GM04503 (cell line): Measurements from ENCODE around the gene RIOK3.
A peak's percentile ranks its signal among the peaks of the same experiment; 100 is the strongest.
"Not testable (repeated sequence)": the region's sequence is repeated elsewhere in the genome, so short reads cannot be mapped to it uniquely, and the experiment has no call there.

ENCODE experiments used
- DNase-seq: peaks from one replicate; pipeline ENCODE4 v3.0.0-alpha.2; 2012; ENCODE audit warnings: low read depth

RIOK3 gene

GRCh38 chr18:23452728-23453679 is at the start of gene RIOK3:
RIOK3 (plus strand) TSS chr18:23453287; CDS start chr18:23453440, 153 bp downstream.
- DNase-seq, result peak; percentile 88

- no peak for DNase-seq
Measured at GRCh38 chr18:23403310-23403709, 49.8 kb upstream of the RIOK3 start.

GRCh38 chr18:23405636-23406035 is 47.5 kb upstream of the RIOK3 start:
- DNase-seq, result no peak

GRCh38 chr18:23406271-23406787 is 46.8 kb upstream of the RIOK3 start:
- DNase-seq, result no peak

- DNase-seq, result no peak
Measured at GRCh38 chr18:23412351-23412964, 40.6 kb upstream of the RIOK3 start.

GRCh38 chr18:23415515-23415914 is 37.6 kb upstream of the RIOK3 start:
- no peak for DNase-seq

GRCh38 chr18:23416298-23416697 is 36.8 kb upstream of the RIOK3 start:
- DNase-seq, result no peak

- DNase-seq, result no peak
Measured at GRCh38 chr18:23421277-23421676, 31.8 kb upstream of the RIOK3 start.

GRCh38 chr18:23422751-23423418 is 30.2 kb upstream of the RIOK3 start:
- peak; percentile 49 for DNase-seq

GRCh38 chr18:23424616-23425015 is 28.5 kb upstream of the RIOK3 start:
- DNase-seq, result no peak

GRCh38 chr18:23428821-23429220 is 24.3 kb upstream of the RIOK3 start:
- no peak for DNase-seq

GRCh38 chr18:23429538-23429937 is 23.5 kb upstream of the RIOK3 start:
- DNase-seq, result not testable (repeated sequence)

GRCh38 chr18:23433360-23433759 is 19.7 kb upstream of the RIOK3 start:
- DNase-seq, result no peak

- DNase-seq, result no peak
Measured at GRCh38 chr18:23437357-23438045, 15.6 kb upstream of the RIOK3 start.

- DNase-seq, result no peak
Measured at GRCh38 chr18:23438046-23438377, 15.1 kb upstream of the RIOK3 start.

GRCh38 chr18:23438608-23439366 is 14.3 kb upstream of the RIOK3 start:
- no peak for DNase-seq

GRCh38 chr18:23440131-23440530 is 13.0 kb upstream of the RIOK3 start:
- no peak for DNase-seq

- no peak for DNase-seq
Measured at GRCh38 chr18:23442958-23443357, 10.1 kb upstream of the RIOK3 start.

GRCh38 chr18:23448291-23448690 is 4.8 kb upstream of the RIOK3 start:
- no peak for DNase-seq

- no peak for DNase-seq
Measured at GRCh38 chr18:23450022-23450421, 3.1 kb upstream of the RIOK3 start.

- DNase-seq, result no peak
Measured at GRCh38 chr18:23451011-23451410, 2.1 kb upstream of the RIOK3 start.
